Measurements from ENCODE around the gene BSND.

BSND gene

GRCh38 chr1:55057270-55057955 is 58.7 kb downstream of the BSND start:
- H3K36me3 ChIP-seq (ENCODE audit: insufficient read depth, low read length): no peaks in the 10 kb centered on the region; the same call in 1 of the 2 replicates
- no peak overlapping the region for H3K9ac ChIP-seq (ENCODE audit: low read depth, low read length)
- H3K9me3 ChIP-seq (ENCODE audit: control insufficient read depth, insufficient read depth, low read length): no peaks in the 10 kb centered on the region
- H3K4me1 ChIP-seq (ENCODE audit: insufficient read depth, low read length): no peaks in the 10 kb centered on the region

GRCh38 chr1:55057956-55058298 is 59.2 kb downstream of the BSND start:
- Histone ChIP-seq H3K9me3 (ENCODE audit: control insufficient read depth, insufficient read depth, low read length) (no peaks in the 10 kb centered on the region), H3K4me1 (ENCODE audit: insufficient read depth, low read length) (no peaks in the 10 kb centered on the region), H3K36me3 (ENCODE audit: insufficient read depth, low read length) (no peaks in the 10 kb centered on the region; the same call in 1 of the 2 replicates), H3K9ac (ENCODE audit: low read depth, low read length) (no peak overlapping the region)

- Histone ChIP-seq H3K4me1 (ENCODE audit: insufficient read depth, low read length) (no peaks in the 10 kb centered on the region), H3K36me3 (ENCODE audit: insufficient read depth, low read length) (no peaks in the 10 kb centered on the region; the same call in 1 of the 2 replicates), H3K9ac (ENCODE audit: low read depth, low read length) (no peak overlapping the region), H3K9me3 (ENCODE audit: control insufficient read depth, insufficient read depth, low read length) (no peaks in the 10 kb centered on the region)
Observed at GRCh38 chr1:55059302-55060132, 60.8 kb downstream of the BSND start.

GRCh38 chr1:55060133-55060999 is 61.6 kb downstream of the BSND start:
- Histone ChIP-seq H3K36me3 (ENCODE audit: insufficient read depth, low read length) (no peaks in the 10 kb centered on the region; the same call in 1 of the 2 replicates), H3K9me3 (ENCODE audit: control insufficient read depth, insufficient read depth, low read length) (no peaks in the 10 kb centered on the region)

GRCh38 chr1:55061000-55061705 is 62.4 kb downstream of the BSND start:
- Histone ChIP-seq H3K9me3 (ENCODE audit: control insufficient read depth, insufficient read depth, low read length) (no peaks in the 10 kb centered on the region), H3K36me3 (ENCODE audit: insufficient read depth, low read length) (no peaks in the 10 kb centered on the region; the same call in 1 of the 2 replicates), H3K9ac (ENCODE audit: low read depth, low read length) (no peak overlapping the region), H3K4me1 (ENCODE audit: insufficient read depth, low read length) (no peaks in the 10 kb centered on the region)

More at GRCh38 chr1:55060133-55060999, 61.6 kb downstream of the BSND start:
- no peaks in the 10 kb centered on the region for H3K4me1 ChIP-seq (ENCODE audit: insufficient read depth, low read length)
- H3K9ac ChIP-seq (ENCODE audit: low read depth, low read length): no peak overlapping the region
